ENCODE results near the gene FLT3.
"Not testable (repeated sequence)": the region's sequence is repeated elsewhere in the genome, so short reads cannot be mapped to it uniquely, and the experiment has no call there.

The FLT3 gene

DNA sequence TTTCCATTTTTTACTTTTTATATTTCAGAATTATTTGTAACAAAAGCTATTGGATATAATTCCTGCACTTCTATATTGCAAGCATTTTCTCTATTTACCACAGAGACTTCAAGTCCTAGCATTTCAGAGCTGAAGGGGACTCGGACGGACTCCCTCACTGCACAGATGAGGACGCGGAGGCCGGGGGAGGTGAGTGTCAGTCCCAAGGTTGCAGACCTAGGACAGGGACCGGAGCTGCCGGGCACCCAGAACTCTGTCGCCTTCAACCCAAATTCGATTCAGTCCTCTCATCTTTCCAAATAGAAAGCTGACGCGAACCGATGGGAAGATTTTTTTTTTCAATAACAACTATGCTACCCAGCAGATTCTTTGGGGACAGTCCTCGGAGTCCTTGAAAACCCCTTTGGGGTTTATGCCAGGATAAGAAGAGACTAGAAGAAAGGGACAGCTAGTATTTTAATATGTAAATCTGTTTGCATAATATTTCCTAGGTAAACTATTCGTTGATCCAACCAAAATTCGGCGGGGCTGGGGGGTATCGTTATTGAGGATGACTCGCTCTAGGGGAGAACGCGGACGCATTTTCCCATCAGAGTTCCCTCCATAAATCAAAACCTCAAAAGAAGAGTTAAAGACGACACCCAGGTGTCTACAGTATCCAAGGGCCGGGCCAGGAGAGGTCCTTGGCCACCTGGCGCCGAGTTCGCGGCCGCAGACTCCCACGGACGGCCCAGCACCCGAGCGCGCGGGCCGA, 803 bp downstream of the FLT3 start:
- no peak for DNase-seq

- no peak for DNase-seq
Observed at GRCh38 chr13:28097503-28097902, 2.9 kb downstream of the FLT3 start.

DNA sequence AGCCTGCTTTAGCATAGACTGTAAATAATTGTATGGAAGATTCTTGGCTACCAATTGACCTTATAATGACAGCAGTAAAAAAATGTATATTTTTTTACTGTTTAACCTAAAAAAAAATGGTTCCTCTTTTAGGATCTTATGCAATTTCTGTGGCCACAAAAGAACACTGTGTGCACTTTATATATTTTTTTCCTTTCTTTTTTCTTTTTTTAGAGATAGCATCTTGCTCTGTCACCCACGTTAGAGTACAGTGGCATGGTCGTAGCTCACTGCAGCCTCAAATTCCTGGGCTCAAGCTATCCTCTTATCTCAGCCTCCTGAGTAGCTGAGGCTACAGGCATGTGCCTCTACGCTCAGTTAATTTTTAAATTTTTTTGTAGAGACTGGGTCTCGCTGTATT, 6.1 kb downstream of the FLT3 start:
- DNase-seq, result peak; percentile 81

DNA sequence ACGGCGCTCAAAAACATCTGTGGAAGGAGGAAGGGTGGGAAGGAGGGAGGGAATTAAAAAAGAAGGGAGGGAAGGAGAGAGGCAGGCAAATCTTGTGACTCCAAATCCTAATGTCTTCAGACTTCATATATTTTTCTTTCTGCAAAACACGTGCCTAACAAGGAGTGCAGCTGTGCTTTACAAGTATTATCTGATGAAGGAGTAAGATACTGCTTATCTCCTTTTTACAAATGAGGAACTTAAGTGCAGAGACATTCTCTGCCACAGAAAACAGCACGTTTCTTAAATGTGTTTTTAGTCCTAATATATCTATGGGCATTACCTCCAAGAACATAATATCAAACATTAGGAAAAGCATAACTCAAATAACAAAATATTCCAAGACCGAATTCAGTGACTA, 6.5 kb downstream of the FLT3 start:
- peak; percentile 76 for DNase-seq

DNA sequence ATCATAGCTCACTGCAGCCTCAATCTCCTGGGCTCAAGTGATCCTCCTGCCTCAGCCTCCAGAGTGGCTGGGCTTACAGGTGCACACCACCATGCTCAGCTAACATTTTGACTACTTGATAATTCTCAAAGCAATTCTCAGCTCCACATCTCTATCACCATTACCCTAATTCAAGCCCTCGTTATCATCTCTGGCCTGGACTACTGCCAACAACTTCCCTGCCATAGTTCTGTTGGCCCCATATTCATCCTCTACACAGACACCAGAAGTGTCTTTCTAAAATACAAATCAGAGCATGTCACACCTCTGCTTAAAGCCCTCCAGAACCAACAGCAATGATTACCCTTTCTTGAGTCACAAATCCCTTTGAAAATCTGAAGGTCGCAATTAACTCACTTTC, 7.9 kb downstream of the FLT3 start:
- DNase-seq, result no peak

DNA sequence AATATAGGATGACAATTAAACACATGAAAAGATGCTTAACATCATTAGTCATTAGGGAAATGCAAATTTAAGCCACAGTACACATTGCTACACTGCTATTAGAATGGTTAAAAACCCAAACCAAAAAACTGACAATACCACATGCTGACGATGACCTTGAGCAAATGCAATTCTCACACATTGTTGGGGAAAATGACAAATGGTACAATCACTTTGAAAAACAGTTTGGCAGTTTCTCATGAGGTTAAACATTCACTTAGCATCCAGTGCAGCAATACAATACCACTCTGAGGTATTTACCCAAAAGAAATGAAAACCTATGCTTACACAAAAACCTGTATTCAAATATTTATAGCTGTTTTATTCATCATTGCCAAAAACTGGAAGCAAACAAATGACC, 11.3 kb downstream of the FLT3 start:
- DNase-seq, result no peak

DNA sequence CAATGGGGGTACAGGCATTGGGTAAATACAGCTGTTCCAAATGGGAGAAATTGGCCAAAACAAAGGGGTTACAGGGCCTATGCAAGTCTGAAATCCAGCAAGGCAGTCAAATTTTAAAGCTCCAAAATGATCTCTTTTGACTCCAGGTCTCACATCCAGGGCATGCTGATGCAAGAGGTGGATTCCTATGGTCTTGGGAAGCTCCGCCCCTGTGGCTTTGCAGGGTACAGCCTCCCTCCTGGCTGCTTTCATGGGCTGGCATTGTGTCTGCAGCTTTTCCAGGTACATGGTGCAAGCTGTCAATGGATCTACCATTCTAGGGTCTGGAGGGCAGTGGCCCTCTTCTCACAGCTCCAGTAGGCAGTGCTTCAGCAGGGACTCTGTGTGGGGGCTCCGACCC, 22.6 kb downstream of the FLT3 start:
- not testable (repeated sequence) for DNase-seq

GRCh38 chr13:28077231-28077630, 23.1 kb downstream of the FLT3 start:
- DNase-seq, result peak; percentile 17

DNA sequence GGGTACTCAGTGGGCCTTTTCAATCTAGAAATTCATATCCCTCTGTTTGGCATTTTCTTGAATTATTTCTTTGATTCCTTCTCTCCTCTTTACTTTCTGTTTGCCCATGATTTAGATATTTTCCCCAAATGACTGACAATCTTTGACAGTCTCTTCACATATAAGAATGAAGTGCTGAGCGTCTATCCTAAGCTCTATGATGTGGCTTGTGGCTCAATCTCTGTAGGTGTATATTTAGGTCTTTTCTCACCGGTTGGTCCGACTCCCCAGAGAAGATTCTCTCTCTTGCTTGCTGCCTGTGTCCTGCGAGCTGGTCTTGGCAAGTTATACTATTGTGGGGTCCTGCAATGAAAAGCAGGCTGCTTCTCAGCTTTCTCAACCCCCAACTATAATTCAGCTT, 29.0 kb downstream of the FLT3 start:
- no peak for DNase-seq

- DNase-seq, result no peak
Observed at GRCh38 chr13:28067491-28067890, 32.9 kb downstream of the FLT3 start.

DNA sequence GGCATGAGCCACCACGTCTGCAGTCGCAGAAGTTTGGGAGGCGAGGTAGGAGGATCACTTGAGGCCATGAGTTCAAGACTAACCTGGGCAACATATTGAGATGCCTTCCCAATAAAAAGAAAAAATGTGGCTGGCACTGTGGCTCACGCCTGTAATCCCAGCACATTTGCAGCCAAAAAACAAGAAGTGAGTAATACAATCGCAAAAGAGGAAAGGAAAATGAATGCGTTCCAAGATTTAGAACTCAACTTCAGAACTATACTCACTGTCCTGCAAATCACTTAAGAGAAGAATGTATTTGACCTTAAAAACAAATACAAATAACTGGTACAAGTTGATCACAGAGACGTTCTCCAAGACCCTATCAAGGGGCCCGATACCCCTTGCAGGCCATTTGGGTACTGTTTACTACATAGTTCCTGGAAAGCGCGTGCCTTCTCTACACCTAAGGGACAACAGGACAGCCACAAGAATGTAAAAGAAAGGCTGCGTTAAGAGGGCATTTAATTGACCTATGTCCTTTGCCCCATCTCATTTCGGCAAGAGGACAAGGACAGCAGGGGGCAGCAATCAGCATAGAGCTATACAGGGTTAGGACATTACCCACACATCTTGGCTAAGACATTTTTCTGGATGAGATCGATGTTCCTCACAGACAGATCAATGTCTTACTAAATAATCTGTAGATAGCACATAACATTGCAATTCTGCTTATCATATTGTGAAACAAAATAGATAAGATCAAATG, 41.3 kb downstream of the FLT3 start:
- peak; percentile 64 for DNase-seq

GRCh38 chr13:28056970-28057712, 43.2 kb downstream of the FLT3 start:
- no peak for DNase-seq

DNA sequence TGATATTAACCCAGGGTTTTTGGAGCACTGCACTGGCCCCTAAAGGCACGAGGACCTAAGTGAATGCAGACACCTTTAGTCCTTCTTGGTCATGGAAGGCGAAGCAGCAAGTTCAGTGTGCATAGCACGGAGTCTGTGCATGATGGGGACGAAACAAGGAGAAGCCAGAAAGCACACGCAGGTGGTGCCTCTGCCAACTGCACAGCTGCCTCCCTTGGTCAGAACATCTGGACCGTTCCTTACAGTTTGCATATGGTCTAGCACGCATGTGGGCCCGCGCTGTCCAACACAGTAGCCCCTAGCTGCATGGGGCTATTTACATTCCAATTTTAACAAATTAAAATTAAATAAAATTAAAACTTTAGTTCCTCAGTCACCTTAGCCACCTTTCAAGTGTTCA, 44.0 kb downstream of the FLT3 start:
- no peak for DNase-seq

GRCh38 chr13:28055357-28055756, 45.0 kb downstream of the FLT3 start:
- DNase-seq, result no peak

GRCh38 chr13:28052945-28053344, 47.4 kb downstream of the FLT3 start:
- peak; percentile 7 for DNase-seq

DNA sequence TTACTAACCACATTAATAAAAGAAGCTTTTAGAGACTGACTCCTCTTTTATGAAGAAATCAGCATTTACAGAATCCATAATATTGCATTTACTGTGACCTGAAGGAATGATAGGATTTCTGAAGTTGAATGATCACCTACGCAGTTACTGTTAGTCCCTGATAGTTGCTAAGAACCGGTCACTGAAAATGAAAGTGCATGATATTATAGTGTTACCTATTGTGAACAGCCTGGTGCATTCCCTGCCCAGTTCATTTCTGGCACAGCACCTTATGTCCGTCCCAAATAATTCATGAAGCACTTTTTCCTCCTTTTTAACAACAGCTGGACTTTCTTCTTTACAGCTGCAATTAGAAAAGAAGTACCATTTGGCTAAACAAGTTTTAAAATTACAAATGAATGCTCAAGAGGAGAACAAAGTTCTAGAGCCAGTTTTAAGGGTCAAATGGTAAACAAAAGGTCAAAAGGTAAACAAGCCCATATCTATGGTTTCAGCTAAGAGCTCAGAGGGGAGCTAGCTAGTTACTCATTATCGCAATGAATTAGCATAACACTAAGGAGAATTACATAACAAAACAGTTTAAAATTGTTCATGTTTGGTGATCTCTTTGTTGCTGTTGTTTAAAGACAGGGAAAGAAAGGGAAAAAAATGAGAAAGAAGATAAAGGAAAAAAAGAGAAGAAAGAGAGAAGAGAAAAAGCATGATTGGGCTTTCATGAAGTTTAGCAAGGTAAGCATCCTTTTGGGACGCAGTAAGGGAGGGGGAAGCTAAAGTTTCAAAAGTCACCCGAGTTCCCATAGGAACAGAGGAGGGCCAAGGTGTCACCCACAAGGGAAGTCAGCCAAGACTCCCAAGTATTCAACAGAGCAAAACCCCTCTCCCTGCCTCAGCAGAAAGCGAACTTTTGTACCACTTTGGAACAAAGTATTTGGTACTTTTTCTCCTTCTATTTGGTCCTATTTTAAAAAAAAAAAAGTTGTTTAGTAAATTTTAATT, 50.2 kb downstream of the FLT3 start:
- DNase-seq, result no peak

GRCh38 chr13:28049215-28049614, 51.2 kb downstream of the FLT3 start:
- no peak for DNase-seq

GRCh38 chr13:28048768-28049167, 51.6 kb downstream of the FLT3 start:
- no peak for DNase-seq

DNA sequence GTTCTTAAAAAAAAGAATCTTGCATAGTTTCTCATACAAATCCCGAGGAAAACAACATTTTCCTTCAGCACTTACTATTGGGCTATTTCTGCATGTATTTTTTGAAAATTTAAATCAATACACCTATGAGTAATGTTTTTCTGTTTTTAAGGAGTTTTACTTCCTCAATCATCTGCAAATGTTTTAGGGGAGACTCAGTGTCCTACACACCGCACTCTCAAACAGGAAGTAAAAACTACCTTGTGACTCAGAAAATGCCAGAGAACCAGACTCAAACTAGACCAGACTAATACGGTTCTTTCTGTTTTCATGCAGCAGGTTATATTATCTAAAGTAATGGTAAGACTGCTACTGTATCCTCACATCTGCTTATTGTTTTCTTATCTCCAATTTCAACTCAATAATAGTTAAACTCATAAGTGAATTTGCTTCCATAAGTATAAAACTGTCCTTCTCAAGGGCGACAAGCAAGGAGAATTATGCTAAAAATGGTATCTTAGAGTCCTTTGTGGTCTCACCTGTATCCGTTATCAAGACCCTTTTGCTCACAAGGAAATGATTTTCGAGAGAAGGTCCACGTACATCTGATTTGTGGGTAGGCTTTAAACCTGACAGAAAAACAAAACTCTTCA, 52.5 kb downstream of the FLT3 start:
- peak; percentile 25 for DNase-seq

DNA sequence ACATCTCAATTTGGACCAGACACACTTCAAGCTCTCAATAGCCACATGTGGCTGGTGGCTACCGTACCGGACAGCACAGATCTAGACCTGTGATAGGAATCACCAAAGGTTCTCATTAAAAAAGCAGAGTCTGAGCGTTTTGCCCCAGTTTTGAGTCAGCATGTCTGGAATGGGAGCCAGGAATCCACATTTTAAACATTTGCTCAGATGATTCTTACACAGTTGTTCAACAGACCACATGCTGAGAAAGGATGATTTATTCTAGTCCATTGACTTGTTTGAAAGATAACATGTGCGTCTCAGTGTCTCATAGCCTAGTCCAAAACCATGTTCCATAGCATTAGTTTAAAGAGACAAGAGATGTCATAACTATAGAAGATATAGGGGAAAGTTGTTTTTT, 53.4 kb downstream of the FLT3 start:
- DNase-seq, result no peak

GRCh38 chr13:28045861-28046260, 54.5 kb downstream of the FLT3 start:
- no peak for DNase-seq

GRCh38 chr13:28044608-28045007, 55.8 kb downstream of the FLT3 start:
- no peak for DNase-seq

Measured in OCI-M1 (cell line).